ENCODE measurements around the gene SOCS7.

DNA sequence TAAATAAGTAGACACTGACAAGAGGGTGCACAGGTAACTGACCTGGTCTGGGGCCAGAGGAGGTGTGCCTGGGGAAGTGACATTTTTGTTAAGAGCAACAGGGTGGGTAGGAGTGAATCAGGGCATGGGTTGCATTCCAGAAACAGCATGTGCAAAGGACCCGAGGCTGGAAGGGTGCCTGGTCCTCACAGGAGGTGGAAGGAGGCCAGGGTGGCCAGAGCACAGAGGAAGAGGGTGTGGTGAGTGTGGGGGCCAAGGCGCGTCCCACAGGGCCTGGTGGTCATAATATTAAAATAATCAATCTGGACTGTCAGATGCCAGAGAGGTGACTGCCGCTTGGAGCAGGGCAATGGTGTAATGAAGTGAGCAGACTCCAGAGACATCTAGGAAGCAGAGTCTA lies 90.9 kb downstream of the SOCS7 start:
- no peak for TF ChIP-seq POLR2A (IDR thresholded peaks at IDR 0.05; ENCODE audit: low read depth, low read length)
- TF ChIP-seq POLR2AphosphoS5 (IDR thresholded peaks at IDR 0.05; ENCODE audit: low read depth, low read length), result no peak
- TF ChIP-seq TAF1 (IDR thresholded peaks at IDR 0.05; ENCODE audit: borderline replicate concordance, low read depth, low read length), result no peak
